ENCODE measurements around the gene WDR64.

DNA sequence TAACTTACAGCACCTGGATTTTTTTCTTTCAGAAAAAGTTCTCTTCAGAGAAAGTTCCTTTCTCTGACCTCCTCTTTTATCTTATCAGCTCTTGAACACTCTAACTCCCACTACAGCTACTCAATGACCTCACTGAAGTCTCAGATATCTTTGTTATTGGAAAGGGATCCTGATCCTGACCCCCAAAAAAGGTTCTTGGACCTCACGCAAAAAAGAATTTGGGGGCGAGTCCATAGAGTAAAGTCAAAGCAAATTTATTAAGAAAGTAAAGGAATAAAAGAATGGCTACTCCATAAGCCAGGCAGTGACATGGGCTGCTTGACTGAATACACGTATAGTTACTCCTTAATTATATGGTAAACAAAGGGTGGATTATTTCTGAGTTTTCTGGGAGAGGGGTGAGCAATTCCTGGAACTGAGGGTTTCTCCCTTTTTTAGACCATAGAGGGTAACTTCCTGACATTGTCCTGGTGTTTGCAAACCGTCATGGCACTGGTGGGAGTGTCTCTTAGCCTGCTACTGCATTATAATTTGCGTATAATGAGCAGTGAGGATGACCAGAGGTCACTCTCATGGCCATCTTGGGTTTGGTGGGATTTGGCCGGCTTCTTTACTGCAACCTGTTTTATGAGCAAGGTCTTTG is 44.2 kb downstream of the WDR64 start:
- TF ChIP-seq POLR2A (IDR thresholded peaks at IDR 0.05; ENCODE audit: extremely low read depth, insufficient read length) (no peak), CTCF (IDR thresholded peaks at IDR 0.05; ENCODE audit: low read depth, low read length) (no peak)

Data from NB4 (cell line).